Measurements from ENCODE around the gene LINGO3. TPM values are rescaled to one million over a fixed set of nuclear protein-coding genes. Genes with fewer than 3 reads are reported as not detected.
A peak's percentile ranks its signal among the peaks of the same experiment; 100 is the strongest.

The LINGO3 gene
- polyA plus RNA-seq, 3 donors: 0.08 to 2.8 (median 2.2) TPM

GRCh38 chr19:2275588-2276428, 32.1 kb downstream of the LINGO3 start:
- Histone ChIP-seq H3K4me1 (ENCODE audit: control insufficient read depth in 1 of 2, insufficient read depth in 2 of 2, low read length in 2 of 2) (peaks cover 48 to 61% of the 10 kb centered on the region in 2 donors), H4K20me1 (ENCODE audit: insufficient read depth, low read length) (peaks cover 90% of the 10 kb centered on the region), H3K4me3 (replicated peaks in 1 of 3; ENCODE audit: low read depth in 2 of 3, low read length in 3 of 3) (no peak overlapping the region), H3K79me2 (ENCODE audit: insufficient read depth, low read length) (peaks cover 67% of the 10 kb centered on the region), H3K27ac (ENCODE audit: low read depth in 1 of 2, low read length in 2 of 2) (no peak overlapping the region), H3K27me3 (ENCODE audit: control insufficient read depth in 2 of 2, insufficient read depth in 2 of 2, low read length in 2 of 2) (no peaks in the 10 kb centered on the region), H2AFZ (ENCODE audit: insufficient read depth, low read depth, low read length, poor library complexity, severe bottlenecking) (no peak overlapping the region), H3K9ac (ENCODE audit: insufficient read depth, low read length, poor library complexity, severe bottlenecking) (no peak overlapping the region), H3K36me3 (replicated peaks in 1 of 2; ENCODE audit: control insufficient read depth in 1 of 2, insufficient read depth in 2 of 2, low read length in 2 of 2) (peaks cover 33 to 40% of the 10 kb centered on the region in 2 donors), H3K9me3 (replicated peaks in 1 of 2; ENCODE audit: control insufficient read depth in 1 of 2, insufficient read depth in 1 of 2, low read length in 2 of 2) (no peaks in the 10 kb centered on the region), H3K4me2 (replicated peaks; ENCODE audit: extremely low read depth, low read length, poor library complexity, severe bottlenecking) (peak overlapping the region; percentile 46)
- peaks cover 0 to 9% (median 2%) of the 10 kb centered on the region in 3 donors for H3K27me3 Mint-ChIP-seq (ENCODE audit: low read depth in 3 of 3)
- DNase-seq: no peak
- H3K27ac Mint-ChIP-seq: peak overlapping the region in 1 of 7 donors; percentile 6
- H3K9me3 Mint-ChIP-seq: peaks cover 0 to 2% (median 0%) of the 10 kb centered on the region in 7 donors
- H3K4me3 Mint-ChIP-seq: no peak overlapping the region
- WGBS (ENCODE audit: insufficient coverage): 90% methylated on average over 74 of the region's 74 CpGs
- peaks cover 34 to 66% of the 10 kb centered on the region in 2 donors for H3K36me3 Mint-ChIP-seq
- peaks cover 53% of the 10 kb centered on the region for H3K4me1 Mint-ChIP-seq
- TF ChIP-seq CTCF (IDR thresholded peaks at IDR 0.05): no peak
- intact Hi-C loops (cut with micrococcal nuclease): loop anchor here (5.0 to 10.0 kb wide), 2 partner anchors 41 to 339 kb away; no protein-coding TSS in a partner anchor

GRCh38 chr19:2274931-2275535, 32.9 kb downstream of the LINGO3 start:
- TF ChIP-seq CTCF (IDR thresholded peaks at IDR 0.05): peak; percentile 64
- Histone ChIP-seq H3K79me2 (ENCODE audit: insufficient read depth, low read length) (peaks cover 70% of the 10 kb centered on the region), H2AFZ (ENCODE audit: insufficient read depth, low read depth, low read length, poor library complexity, severe bottlenecking) (no peak overlapping the region), H3K9me3 (replicated peaks in 1 of 2; ENCODE audit: control insufficient read depth in 1 of 2, insufficient read depth in 1 of 2, low read length in 2 of 2) (no peaks in the 10 kb centered on the region), H3K27me3 (ENCODE audit: control insufficient read depth in 2 of 2, insufficient read depth in 2 of 2, low read length in 2 of 2) (no peaks in the 10 kb centered on the region), H3K4me3 (replicated peaks in 1 of 3; ENCODE audit: low read depth in 2 of 3, low read length in 3 of 3) (peak overlapping the region in 1 of 3 experiments; percentile 100), H3K4me1 (ENCODE audit: control insufficient read depth in 1 of 2, insufficient read depth in 2 of 2, low read length in 2 of 2) (peaks cover 42 to 54% of the 10 kb centered on the region in 2 donors), H3K36me3 (replicated peaks in 1 of 2; ENCODE audit: control insufficient read depth in 1 of 2, insufficient read depth in 2 of 2, low read length in 2 of 2) (peaks cover 33 to 40% of the 10 kb centered on the region in 2 donors), H4K20me1 (ENCODE audit: insufficient read depth, low read length) (peaks cover 88% of the 10 kb centered on the region), H3K4me2 (replicated peaks; ENCODE audit: extremely low read depth, low read length, poor library complexity, severe bottlenecking) (peak overlapping the region; percentile 46), H3K9ac (ENCODE audit: insufficient read depth, low read length, poor library complexity, severe bottlenecking) (no peak overlapping the region), H3K27ac (ENCODE audit: low read depth in 1 of 2, low read length in 2 of 2) (peak overlapping the region; percentile 40 to 71)
- H3K4me1 Mint-ChIP-seq: peaks cover 45% of the 10 kb centered on the region
- H3K4me3 Mint-ChIP-seq: peak overlapping the region in 1 of 2 donors; percentile 20
- 46% methylated on average over 10 of the region's 16 CpGs for WGBS (ENCODE audit: insufficient coverage)
- intact Hi-C loops (cut with micrococcal nuclease): loop anchor here (5.0 to 10.0 kb wide), 4 partner anchors 42 to 340 kb away; partner anchors contain the start of genes DOT1L (in 1 of the 2), LSM7 (in 1 of the 2) and SPPL2B (in 1 of the 2)
- H3K27ac Mint-ChIP-seq: peak overlapping the region; percentile 35 to 92 (median 85)
- peak; percentile 56 to 67 (median 65) for DNase-seq
- H3K9me3 Mint-ChIP-seq: peaks cover 0 to 2% (median 0%) of the 10 kb centered on the region in 7 donors
- H3K36me3 Mint-ChIP-seq: peaks cover 34 to 66% of the 10 kb centered on the region in 2 donors
- peaks cover 0 to 5% (median 2%) of the 10 kb centered on the region in 3 donors for H3K27me3 Mint-ChIP-seq (ENCODE audit: low read depth in 3 of 3)

Measured in CD14-positive monocyte (primary cell).